Sigmoid colon (tissue), 4 donors: ENCODE measurements around the gene DNAJC6.

ENCODE experiments used
- POLR2A ChIP-seq, 2 donors: fragments of 450-650 bp; IDR thresholded peaks; one replicate each; pipeline ENCODE4 v1.6.1; 2016; ENCODE audit warnings: antibody characterized with exemption in 2 of 2, mild to moderate bottlenecking in 2 of 2, moderate library complexity in 2 of 2
- POLR2AphosphoS5 ChIP-seq, 4 donors: sonication (generic); formaldehyde crosslinking; IDR thresholded peaks; one replicate each; pipeline ENCODE4 v1.6.1; 2017; ENCODE audit warnings: antibody characterized with exemption in 4 of 4
- TF ChIP-seq, protein P1 (sequence below), 4 experiments: fragments of 450-650 bp in 3 of 4; fragments of 200-600 bp in 1 of 4; IDR thresholded peaks; one replicate each; pipeline ENCODE4 v1.5.1; 2016 to 2019; ENCODE audit warnings: antibody characterized with exemption in 4 of 4, mild to moderate bottlenecking in 3 of 4, moderate library complexity in 2 of 4

- TF ChIP-seq, protein P1, sequence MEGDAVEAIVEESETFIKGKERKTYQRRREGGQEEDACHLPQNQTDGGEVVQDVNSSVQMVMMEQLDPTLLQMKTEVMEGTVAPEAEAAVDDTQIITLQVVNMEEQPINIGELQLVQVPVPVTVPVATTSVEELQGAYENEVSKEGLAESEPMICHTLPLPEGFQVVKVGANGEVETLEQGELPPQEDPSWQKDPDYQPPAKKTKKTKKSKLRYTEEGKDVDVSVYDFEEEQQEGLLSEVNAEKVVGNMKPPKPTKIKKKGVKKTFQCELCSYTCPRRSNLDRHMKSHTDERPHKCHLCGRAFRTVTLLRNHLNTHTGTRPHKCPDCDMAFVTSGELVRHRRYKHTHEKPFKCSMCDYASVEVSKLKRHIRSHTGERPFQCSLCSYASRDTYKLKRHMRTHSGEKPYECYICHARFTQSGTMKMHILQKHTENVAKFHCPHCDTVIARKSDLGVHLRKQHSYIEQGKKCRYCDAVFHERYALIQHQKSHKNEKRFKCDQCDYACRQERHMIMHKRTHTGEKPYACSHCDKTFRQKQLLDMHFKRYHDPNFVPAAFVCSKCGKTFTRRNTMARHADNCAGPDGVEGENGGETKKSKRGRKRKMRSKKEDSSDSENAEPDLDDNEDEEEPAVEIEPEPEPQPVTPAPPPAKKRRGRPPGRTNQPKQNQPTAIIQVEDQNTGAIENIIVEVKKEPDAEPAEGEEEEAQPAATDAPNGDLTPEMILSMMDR (IDR thresholded peaks at IDR 0.05), result no peak
- TF ChIP-seq POLR2AphosphoS5 (IDR thresholded peaks at IDR 0.05) (no peak), POLR2A (IDR thresholded peaks at IDR 0.05) (no peak)
These were observed 103.6 kb downstream of the DNAJC6 start for GRCh38 chr1:65412984-65413375.
